Dermis blood vessel endothelial cell (primary cell): Measurements from ENCODE around the gene PRR11. TPM values are rescaled to one million over a fixed set of nuclear protein-coding genes. Genes with fewer than 3 reads are reported as not detected.
A peak's percentile ranks its signal among the peaks of the same experiment; 100 is the strongest.
"Not testable (repeated sequence)": the region's sequence is repeated elsewhere in the genome, so short reads cannot be mapped to it uniquely, and the experiment has no call there.

Experiments used
- DNase-seq: peaks from one replicate; pipeline ENCODE4 v3.0.0; 2010
- total RNA-seq: library from RNA; depleted of rRNA; stranded (reverse); fragments of >200 nt; gene quantifications from 2 replicates; pipeline ENCODE4 v1.2.3, GENCODE V29; 2014

PRR11 gene
- 3.2 and 31.7 TPM in 2 replicates for total RNA-seq

DNA sequence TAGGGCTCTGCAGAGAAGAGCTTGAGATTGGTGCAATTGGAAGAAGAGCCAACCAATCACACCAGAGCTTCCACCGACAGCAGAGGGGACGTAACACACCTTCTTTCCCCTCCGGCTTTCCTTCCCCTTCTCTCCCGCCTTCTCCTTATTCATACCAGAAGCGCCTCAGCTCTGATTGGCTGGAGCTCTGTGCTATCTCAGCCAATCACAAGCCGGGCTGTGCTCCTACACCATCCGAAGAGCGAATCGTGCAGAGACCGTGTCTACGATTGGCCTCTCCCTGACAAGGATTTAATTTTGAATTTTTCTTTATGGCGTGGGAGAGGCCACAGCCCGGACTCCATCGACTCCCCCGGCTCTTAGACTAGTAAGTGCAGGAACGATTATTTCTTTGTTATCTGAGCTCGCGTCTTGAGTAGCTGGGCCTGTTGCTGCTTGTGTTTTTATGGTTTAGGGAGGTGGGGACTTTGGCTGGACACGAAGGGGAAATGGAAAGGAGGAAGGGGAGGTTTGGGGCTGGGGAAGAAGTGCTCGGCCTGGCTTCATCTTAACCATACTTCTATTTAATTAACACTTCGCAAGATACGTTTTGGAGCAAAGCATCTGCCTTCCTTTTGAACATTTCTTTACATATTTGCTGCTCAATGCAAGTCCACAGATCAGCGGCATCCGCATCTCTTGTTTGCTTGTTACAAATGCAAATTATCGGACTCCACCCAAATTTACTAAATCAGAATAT, at the start of gene PRR11:
TSS of gene PRR11 (plus strand) at position 308 of the 739 bp plus-strand sequence. CDS start 14,007 bp downstream, outside the sequence.
- peak; percentile 100 for DNase-seq

DNA sequence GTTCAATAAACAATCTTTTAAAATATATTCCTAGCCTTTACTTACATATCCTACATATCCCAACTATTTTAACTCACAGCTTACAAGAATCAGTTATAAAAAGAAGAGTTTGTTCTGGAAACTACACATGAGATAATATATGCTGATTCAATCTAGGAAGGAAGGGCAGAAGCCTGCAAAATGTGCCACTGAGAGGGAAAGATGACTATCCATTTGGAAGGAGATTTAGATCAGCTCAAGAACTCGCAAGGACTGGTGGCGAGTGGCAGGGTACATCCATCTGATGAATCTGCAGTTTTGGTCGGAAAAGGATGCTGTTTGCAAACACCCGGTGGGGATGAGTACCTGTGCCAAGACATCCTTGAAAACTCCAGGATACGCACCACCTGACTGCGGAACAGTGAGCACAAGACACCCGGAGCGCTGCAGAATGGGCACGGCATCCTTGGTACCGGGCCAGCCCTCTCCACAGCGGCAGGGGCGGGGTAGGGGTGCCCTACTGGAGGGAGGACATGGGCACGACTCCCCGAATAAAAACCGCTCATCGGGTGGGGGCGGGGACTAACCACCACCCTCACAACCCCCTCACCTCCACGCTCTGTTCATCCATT, 49.6 kb upstream of the PRR11 start:
- peak; percentile 54 for DNase-seq

DNA sequence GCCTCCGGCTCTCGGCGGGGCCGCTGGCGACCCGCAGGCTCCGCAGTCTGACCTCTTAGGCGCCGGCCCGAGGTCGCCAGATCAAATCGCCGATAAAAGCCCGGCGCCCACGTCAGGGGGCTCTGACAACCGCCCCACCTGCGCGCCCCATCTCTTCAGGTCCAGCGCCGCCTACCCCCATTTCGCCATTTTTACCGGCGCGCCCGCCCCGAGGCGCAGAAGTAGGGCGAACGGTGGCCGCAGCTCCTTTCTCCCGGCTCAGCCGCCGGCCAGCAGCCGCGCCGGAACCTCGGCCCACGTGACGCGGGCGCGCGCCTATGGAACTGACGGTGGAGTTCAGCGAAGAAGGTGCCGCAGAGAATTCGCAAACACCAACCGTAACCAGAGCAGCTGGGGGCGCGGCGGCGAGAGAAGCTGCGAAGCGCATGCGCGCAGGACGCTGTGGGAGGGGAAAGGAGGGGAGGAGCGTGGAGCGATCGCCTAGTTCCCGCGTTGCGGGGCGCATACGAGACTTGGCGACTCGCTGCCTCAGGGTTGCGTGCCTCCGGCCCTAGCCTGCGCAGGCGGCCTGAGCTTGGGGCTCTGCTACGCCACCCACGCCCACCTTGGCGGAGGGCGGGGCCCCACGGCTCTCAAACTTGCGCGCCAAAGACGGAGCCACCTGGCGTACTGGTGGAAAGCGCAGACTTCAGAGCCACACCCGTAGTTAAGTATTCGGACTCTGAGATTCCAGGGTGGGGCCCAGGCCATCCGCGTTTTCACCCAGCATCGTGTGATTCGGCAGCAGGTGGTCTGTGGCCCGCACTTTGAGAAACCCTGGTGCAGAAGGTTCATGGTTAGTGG, 48.9 kb upstream of the PRR11 start, which contains the start of gene TRIM37:
TSS of gene TRIM37 (minus strand) at position 418 of the 843 bp plus-strand sequence. CDS start 419 bp downstream, outside the sequence.
- peak; percentile 100 for DNase-seq

DNA sequence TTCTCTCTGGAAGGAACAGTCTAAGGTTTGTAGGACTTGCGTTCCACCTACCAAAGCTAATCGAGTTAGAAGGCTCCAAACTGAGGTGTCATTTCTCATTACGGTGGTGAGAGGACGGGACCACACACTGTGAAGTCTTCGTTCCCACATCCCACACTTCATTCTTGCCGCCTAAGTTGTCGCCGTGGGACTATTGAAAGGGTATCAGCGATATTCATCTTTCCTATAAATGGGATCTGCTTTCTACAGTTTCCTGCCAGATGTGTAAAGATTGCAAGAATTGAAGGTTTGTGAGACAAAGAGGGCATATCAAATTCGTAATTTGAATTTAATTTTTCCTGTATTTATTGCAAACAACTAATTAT, 48.3 kb upstream of the PRR11 start:
- DNase-seq: no peak

DNA sequence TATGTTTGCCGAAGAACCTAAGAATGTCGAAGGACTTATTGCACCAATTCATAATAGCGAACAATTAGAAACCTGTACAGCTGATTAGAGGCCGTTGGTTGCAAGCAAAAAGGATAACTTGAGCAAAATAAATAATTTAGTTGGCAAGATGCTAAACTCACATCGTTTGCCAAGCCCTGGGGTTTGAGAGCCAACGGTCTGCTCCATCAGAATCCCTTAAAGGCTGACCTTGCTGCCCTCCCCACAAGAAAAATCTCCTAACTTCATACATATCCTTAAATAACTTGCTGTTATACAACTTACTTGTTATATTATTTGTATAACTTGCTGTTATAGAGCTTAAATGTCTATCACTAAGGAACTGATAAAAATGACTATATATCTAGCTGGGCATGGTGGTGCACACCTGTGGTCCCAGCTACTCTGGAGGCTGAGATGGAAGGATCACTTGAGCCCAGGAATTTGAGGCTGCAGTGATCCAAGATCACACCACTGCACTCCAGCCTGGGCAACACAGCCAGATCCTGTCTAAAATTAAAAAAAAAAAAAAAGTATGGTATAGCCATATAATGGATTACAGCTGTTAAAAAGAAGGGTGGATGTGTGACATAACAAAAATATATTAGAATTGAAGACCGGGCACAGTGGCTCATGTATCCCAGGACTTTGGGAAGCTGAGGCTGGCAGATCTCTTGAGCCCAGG, 47.0 kb upstream of the PRR11 start:
- DNase-seq: no peak

DNA sequence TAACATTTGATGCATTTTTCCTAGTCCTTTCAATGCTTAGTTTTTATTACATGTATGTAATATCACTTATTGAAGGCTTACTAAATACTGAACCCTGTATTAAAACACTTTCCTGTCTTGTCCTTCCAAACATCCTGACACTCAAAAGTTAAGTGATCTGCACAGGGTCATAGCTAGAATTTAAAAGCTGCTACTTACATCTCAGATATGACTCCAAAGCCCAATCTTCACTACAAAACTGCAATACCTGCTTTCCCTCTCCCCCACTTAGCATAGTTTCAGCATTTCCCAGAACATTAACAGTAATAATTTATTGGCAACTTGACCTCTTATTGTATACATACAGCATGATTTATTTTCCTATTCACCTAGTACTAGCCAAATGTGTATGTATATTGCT, 44.6 kb upstream of the PRR11 start:
- no peak for DNase-seq

DNA sequence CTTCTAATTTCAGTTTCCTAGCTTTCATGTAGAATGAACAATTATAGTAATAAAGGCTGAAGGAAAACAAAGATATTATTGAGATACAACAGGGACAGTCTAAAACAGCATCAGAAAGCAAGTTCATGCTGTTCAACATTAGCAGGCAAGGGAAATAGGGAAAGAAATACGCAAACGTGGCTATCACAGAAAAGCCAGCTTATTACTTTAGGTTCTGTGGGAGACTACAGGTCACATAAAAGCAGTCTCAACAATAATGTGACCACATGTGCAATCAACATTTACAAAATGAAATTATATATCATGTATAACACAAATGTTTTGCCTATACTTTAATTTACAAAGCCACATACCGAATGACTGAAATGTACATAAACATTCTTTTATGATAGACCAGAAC, 44.0 kb upstream of the PRR11 start:
- DNase-seq: no peak

DNA sequence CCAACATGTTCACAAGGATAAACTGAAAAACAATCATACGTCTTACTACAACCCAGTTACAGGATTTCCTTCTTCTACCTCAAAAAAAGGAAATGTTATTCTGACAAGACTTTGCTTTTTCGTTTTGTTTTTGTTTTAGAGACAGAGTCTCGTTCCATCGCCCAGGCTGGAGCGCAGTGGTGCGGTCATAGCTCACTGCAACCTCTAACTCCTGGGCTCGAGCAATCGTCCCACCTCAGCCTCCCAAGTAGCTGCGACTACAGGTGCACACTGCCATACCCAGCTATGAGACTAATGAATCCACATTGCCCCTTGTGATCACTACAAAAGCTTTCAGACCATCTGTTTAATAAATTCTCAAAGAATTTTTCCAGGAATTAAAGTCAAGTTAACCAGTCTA, 40.1 kb upstream of the PRR11 start:
- DNase-seq: no peak

DNA sequence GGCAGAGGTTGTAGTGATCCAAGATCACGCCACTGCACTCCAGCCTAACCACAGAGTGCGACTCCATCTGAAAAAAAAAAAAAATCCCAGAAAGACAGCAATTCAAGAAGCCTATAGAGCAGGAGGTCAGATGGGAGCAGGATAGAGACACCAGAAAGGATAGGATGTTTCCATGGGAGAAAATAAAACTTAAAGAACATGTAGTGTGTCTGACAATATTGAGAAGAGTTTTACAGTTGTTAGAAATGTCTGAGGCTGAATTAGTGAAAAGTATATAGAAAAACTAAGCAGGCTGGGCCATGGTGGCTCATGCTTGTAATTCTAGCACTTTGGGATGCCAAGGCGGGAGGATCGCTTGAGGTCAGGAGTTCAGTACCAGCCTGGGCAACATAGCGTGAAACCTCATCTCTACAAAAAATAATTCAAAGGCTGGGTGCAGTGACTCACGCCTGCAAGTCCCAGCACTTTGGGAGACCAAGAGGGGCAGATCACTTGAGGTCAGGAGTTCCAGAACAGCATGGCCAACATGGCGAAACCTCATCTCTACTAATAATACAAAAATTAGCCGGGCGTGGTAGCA, 33.6 kb upstream of the PRR11 start:
- DNase-seq: no peak

DNA sequence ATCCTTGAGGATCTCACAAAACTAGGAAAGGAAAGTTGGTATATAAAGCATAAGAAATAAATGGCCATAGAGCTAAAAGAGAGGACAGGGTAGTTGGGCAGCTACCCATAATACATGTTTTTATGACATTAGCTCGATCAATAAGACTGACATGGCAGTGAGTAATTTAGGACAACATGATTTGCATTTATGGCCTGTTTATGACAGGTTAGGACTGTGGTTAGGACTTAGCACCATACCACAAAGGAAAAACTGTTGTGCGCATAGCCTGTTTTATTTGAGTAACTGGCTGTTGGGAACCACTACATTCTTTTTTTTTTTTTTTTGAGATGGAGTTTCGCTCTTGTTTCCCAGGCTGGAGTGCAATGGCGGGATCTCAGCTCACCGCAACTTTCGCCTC, 30.9 kb upstream of the PRR11 start:
- DNase-seq: no peak

DNA sequence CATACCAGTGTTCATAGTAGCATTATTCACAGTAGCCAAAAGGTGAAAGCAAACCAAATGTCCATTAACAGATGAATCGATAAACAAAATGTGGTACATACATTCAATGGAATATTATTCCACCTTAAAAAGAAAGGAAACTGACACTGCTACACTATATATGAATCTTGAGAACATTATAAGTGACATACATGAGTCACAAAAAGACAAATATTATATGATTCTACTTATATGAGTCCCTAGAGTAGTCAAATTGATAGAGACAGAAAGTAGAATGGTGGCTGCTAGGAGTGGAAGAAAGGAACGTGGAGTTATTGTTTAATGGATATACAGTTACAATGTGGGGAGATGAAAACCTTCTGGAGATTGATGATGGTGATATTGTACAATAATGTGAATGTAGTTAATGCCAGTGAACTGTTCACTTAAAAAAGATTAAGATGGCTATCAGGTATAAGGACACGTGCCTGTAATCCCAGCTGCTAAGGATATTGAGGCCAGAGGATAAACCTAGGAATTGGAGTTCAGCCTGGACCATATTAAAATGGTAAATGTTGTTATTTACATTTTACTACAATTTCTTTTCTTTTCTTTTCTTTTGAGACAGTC, 28.6 kb upstream of the PRR11 start:
- no peak for DNase-seq

DNA sequence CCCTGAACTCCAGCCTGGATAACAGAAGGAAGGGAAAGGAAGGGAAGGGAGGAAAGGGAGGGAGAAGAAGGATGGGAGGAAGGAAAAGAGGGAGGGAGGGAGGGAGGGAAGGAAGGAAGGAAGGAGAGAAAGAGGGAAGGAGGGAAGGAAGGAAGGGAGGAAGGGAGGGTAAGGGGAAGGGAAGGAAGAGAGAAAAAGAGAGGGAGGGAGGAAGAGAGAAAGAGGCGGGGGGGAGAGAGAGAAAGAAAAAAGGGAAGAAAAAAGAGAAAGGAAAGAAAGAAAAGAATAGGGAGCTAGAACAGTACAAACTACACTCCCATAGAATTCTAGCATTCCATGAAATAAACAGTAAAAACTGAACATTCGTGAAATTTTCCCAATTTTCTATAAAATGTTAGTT, 25.7 kb upstream of the PRR11 start:
- no peak for DNase-seq

DNA sequence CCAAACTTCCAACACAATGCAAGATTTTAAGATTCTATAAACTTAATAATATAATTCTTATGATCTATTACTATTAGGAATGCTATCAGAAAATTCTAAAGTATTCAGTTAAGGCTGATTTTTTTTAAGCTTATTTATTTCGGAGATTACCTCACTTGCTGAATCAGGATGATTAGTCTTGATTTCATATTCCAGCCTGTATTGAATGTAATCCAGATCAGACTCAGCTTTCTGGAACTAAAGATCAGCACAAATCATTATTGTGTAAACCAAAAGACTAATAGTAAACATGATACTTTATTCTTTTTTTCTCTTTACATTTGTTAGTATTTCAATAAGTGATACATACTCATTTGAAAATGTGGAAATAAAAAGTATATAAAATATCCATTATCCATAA, 24.4 kb upstream of the PRR11 start:
- DNase-seq: no peak

DNA sequence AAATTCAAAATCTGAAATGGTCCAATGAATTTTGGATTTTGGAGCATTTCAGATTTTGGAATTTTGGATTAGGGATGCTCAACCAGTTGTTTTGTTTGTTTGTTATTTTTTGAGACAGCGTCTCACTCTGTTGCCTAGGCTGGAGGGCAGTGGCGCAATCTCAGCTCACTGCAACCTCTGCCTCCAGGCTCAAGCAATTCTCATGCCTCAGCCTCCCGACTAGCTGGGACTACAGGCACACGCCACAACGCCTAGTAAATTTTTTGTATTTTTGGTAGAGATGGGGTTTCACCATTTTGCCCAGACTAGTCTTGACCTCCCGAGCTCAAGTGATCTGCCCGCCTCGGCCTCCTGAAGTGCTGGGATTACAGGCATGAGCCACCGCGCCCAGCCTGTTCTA, 17.2 kb upstream of the PRR11 start:
- not testable (repeated sequence) for DNase-seq

DNA sequence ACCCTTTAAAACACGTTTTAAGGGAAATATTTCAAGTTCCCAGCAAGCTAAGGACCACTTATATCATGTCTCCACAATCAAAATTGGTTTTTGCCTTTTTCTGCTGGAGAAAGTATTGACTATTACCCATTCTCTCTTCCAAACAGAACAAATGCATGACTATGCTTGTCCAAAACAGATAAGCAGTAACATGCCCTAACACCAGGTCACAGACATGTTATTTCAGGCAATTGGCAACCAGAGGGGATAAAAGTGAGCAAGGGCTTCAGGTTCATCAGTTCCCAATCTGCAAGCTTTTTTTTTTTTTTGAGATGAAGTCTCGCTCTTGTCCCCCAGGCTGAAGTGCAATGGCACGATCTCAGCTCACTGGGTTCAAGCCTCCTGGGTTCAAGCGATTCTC, 15.6 kb upstream of the PRR11 start:
- DNase-seq: no peak

DNA sequence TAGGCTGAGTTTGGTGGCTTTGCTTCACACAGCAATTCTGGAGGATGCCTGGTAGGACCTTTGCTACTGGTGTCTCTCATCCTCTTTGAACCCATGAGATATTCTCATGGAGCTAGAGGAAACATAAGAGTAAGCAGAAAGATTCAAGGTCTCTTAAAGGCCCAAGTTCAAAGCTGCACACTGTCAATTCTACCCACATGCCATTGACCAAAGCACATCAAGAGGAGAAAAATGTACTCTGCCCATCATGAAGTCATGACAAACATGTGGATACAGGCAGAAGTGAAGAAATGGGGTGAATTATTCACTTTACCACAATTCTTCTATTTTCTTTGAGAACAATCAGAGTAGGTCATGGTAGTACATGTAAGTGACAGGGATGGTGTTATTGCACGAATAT, 13.7 kb upstream of the PRR11 start:
- DNase-seq: no peak

DNA sequence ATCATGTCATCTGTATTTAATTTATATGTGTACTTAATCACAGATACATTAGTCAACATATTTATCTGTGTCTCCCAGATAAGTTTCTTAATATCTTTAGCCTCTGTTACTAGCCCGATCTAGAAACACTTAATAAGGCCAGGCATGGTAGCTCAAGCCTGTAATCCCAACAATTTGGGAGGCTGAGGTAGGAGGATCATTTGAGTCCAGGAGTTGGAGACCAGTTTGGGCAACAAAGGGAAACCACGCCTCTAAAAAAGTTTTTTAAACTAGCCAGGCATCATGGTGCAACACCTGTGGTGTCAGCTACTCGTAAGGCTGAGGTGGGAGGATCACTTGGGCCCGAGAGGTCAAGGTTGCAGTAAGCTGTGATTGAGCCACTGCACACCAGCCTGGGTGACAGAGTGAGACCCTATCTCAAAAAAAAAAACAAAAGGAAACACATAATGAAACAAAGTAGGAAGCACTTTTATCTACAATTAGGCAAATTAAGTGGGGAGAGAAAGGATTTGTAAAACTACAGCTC, 9.9 kb upstream of the PRR11 start:
- DNase-seq: no peak

DNA sequence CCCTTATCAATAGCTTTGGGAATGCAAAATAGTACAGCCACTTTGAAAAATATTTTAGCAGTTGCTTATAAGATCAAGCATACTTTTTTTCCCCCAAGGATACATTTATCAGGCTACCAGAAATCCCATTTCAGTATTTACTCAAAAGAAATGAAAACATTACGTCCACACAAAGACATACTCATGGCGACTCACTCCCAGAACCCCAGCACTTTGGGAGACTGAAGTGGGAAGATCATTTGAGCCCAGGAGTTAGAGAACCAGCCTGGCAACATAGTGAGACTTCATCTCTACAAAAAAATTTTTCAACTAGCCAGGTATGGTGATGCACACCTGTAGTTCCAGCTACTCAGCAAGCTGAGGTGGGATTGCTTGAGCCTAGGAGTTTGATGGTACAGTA, 6.5 kb upstream of the PRR11 start:
- no peak for DNase-seq

DNA sequence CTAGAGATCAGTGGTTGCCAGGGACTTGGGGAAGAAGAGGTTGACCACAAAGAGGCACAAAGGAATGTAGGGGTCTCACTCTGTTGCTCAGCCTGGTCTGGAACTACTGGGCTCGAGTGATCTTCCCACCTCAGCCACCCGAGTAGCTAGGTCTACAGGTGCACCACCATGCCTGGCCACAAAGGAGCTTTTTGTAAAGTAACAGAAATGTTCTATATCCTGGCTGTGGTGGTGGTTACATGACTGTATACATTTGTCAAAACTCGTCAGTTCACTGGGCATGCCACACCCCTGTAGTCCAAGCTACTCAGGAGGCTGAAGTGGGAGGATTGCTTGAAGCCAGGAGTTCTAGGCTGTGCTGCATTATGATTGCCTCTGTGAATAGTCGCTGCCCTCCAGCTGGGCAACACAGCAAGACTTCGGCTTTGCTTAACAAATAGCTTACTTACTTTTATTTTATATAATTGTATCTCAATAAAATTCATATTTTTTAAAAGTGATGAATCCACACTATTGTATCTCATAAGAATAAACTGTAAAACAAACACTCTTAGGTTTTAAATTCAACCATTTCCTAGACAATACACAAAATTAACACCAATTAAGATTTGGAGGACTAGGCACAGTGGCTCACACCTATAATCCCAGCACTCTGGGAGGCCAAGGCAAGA, 5.6 kb upstream of the PRR11 start:
- no peak for DNase-seq

DNA sequence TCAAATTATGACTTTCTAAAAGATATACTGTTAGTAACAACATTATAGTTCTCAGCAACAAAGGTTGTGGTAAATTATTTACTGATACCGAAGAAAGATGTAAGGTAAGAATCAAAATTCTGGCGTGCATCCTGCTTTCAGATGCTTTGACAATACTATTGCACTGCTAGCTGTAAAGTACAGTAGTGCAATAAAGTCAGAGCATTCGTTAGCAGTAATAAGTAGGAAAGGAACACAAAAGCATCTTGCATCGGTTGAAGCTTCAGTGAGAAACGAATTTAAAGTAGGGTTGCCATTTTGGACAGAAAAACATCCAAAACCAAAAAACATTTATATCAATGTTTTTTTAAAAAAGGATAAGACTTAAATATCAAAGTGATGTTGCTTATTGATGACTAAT, 4.5 kb upstream of the PRR11 start:
- no peak for DNase-seq

DNA sequence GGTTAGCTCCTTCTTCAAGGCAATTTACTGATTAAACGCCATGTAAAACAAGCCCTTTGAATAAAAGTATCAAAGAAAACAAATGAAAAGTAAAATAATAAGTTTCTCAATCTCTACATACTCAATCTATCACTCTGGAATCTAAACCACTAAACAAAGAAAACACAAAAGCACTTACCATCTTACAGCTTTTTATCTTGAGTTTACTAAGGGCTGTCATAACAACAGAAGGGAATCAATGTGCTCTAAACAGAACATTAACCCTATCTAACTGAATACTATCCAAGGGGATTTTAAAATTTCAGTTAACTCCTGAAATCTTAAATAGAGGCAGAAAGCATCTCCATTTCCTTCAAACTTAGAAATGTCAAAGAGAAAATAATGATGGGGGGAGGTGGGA, 4.0 kb upstream of the PRR11 start:
- DNase-seq: no peak
